Measurements from ENCODE around the gene EBLN1. TPM values are rescaled to one million over a fixed set of nuclear protein-coding genes. Genes with fewer than 3 reads are reported as not detected.

Gene EBLN1
- total RNA-seq, result under 0.01 TPM

DNA sequence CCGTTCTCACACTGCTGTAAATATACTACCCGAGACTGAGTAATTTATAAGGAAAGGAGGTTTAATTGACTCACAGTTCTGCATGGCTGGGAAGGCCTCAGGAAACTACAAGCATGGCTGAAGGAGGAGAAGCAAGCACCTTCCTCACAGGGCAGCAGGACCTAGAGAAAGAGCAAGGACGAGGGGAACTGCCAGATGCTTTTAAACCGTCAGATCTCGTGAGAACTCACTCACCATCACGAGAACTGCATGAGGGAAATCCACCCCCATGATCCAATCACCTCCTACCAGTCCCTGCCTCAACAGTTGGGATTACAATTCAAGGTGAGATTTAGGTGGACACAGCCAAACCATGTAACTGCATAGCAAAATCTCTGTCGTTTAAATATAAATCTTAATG lies at the start of gene EBLN1:
TSS of gene EBLN1 (minus strand) at position 174 of the 400 bp plus-strand sequence. CDS start 8,032 bp downstream, outside the sequence.
- peaks cover 0 to 2% (median 0%) of the 10 kb centered on the region in 3 donors for H3K27me3 ChIP-seq (ENCODE audit: control insufficient read depth in 3 of 3, insufficient read depth in 3 of 3, low read length in 3 of 3)
- H3K4me1 ChIP-seq (ENCODE audit: control insufficient read depth in 3 of 3, insufficient read depth in 3 of 3, low read length in 3 of 3), result no peaks in the 10 kb centered on the region
- H3K9ac ChIP-seq (ENCODE audit: low read depth in 1 of 3, low read length in 3 of 3), result no peak within 1 kb of the TSS
- H3K4me3 ChIP-seq (ENCODE audit: low read length in 3 of 3), result no peak within 1 kb of the TSS
- H3K36me3 ChIP-seq (ENCODE audit: control insufficient read depth in 3 of 3, insufficient read depth in 3 of 3, low read length in 3 of 3), result no peaks in the 10 kb centered on the region
- H3K9me3 ChIP-seq (ENCODE audit: control insufficient read depth in 3 of 3, low read length in 3 of 3), result no peaks in the 10 kb centered on the region
- no peak within 1 kb of the TSS for H3K27ac ChIP-seq (ENCODE audit: low read depth, low read length)

DNA sequence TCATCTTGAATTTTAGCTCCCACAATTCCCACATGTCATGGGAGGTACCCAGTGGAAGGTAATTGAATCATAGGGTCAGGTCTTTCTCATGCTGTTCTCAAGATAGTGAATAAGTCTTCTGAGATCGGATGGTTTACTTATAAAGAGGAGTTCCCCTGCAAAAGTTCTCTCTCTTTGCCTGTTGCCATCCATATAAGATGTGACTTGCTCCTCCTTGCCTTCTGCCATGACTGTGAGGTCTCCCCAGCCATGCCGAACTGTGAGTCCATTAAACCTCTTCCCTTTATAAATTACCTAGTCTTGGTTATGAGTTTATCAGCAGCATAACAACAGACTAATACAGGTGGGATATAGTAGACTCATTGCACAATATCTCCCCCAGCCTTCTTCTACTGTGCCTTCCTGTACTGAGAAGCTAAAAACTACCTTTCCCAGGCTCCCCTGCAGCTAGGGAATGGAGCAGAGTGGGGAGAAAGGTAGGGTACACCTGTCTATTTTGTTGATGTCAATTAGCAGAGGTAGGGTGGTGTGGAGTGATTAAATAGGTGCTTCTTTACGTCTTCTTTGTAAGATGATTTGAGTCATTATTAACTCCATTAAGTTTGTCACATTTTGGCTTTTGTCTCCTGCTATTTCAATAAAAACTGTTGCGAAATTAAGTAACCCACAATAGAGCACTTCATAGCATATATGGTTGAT lies 48.2 kb upstream of the EBLN1 start:
- Histone ChIP-seq H3K4me3 (ENCODE audit: low read length in 3 of 3) (no peak overlapping the region), H3K36me3 (ENCODE audit: control insufficient read depth in 3 of 3, insufficient read depth in 3 of 3, low read length in 3 of 3) (no peaks in the 10 kb centered on the region), H3K9me3 (ENCODE audit: control insufficient read depth in 3 of 3, low read length in 3 of 3) (no peaks in the 10 kb centered on the region), H3K27ac (ENCODE audit: low read depth, low read length) (no peak overlapping the region), H3K9ac (ENCODE audit: low read depth in 1 of 3, low read length in 3 of 3) (no peak overlapping the region), H3K27me3 (ENCODE audit: control insufficient read depth in 3 of 3, insufficient read depth in 3 of 3, low read length in 3 of 3) (peaks cover 0 to 11% (median 2%) of the 10 kb centered on the region in 3 donors), H3K4me1 (ENCODE audit: control insufficient read depth in 3 of 3, insufficient read depth in 3 of 3, low read length in 3 of 3) (no peaks in the 10 kb centered on the region)

DNA sequence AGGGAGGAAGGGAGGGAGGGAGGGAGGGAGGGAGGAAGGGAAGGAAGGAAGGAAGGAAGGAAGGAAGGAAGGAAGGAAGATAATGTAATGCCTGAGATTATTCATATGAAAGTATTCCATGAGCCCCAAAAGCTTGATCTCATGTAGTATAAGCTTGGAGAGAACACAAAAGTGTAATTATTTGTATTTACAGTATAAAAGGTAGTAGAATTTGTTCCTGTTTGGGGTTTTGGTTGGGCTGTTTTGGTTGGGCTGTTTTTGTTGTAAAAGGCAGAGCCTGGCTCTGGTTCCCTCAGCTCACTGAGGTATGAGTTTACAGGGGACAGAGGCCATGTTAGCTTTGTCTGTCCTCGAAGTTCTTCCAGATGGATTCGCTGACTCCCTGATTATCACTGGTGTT lies 45.3 kb upstream of the EBLN1 start:
- no peaks in the 10 kb centered on the region for H3K4me1 ChIP-seq (ENCODE audit: control insufficient read depth in 3 of 3, insufficient read depth in 3 of 3, low read length in 3 of 3)
- H3K4me3 ChIP-seq (ENCODE audit: low read length in 3 of 3), result no peak overlapping the region
- no peaks in the 10 kb centered on the region for H3K9me3 ChIP-seq (ENCODE audit: control insufficient read depth in 3 of 3, low read length in 3 of 3)
- H3K36me3 ChIP-seq (ENCODE audit: control insufficient read depth in 3 of 3, insufficient read depth in 3 of 3, low read length in 3 of 3), result no peaks in the 10 kb centered on the region
- no peak overlapping the region for H3K9ac ChIP-seq (ENCODE audit: low read depth in 1 of 3, low read length in 3 of 3)
- H3K27ac ChIP-seq (ENCODE audit: low read depth, low read length), result no peak overlapping the region
- peaks cover 0 to 15% (median 2%) of the 10 kb centered on the region in 3 donors for H3K27me3 ChIP-seq (ENCODE audit: control insufficient read depth in 3 of 3, insufficient read depth in 3 of 3, low read length in 3 of 3)

DNA sequence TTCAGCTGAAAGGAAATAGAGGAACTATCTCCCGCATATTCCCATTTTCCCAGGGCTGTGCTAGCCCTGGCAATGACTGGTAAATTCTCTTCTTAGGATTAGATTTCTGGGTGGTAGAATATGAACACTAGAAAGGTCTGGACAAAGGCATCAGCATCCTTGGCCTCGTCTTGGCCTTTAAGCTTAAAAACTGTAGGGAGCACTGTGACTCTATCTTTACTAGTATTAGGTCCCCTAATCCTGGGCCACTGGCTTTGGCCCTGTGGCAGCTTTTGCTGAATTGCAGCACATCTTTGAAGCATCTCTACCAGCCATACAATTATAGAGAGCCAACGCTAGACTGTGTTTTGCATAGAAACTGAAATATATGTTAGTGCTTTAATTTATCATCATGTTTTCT lies 41.5 kb upstream of the EBLN1 start:
- Histone ChIP-seq H3K36me3 (ENCODE audit: control insufficient read depth in 3 of 3, insufficient read depth in 3 of 3, low read length in 3 of 3) (no peaks in the 10 kb centered on the region), H3K4me1 (ENCODE audit: control insufficient read depth in 3 of 3, insufficient read depth in 3 of 3, low read length in 3 of 3) (no peaks in the 10 kb centered on the region), H3K9me3 (ENCODE audit: control insufficient read depth in 3 of 3, low read length in 3 of 3) (no peaks in the 10 kb centered on the region), H3K9ac (ENCODE audit: low read depth in 1 of 3, low read length in 3 of 3) (no peak overlapping the region), H3K4me3 (ENCODE audit: low read length in 3 of 3) (no peak overlapping the region), H3K27ac (ENCODE audit: low read depth, low read length) (no peak overlapping the region), H3K27me3 (ENCODE audit: control insufficient read depth in 3 of 3, insufficient read depth in 3 of 3, low read length in 3 of 3) (peaks cover 0 to 10% (median 2%) of the 10 kb centered on the region in 3 donors)

DNA sequence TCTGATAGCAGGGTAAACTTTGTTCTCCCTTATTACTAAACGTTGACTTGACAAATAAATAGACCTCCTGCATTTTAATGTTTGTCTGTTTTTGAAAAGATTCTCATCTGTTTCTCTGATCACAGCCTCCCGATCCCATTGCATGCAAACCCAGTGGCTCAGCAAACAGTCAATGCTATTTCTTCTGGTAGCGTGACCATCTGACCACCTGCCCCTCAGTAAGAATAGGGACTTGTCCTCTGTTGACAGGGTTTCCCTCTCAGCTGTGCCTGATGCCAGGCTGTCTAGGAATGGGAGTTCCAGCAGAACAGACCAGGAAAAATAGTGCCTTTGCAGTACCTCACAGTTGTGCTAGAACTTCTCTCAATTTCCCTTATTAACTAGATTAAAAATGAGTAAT lies 40.7 kb upstream of the EBLN1 start:
- no peak overlapping the region for H3K4me3 ChIP-seq (ENCODE audit: low read length in 3 of 3)

DNA sequence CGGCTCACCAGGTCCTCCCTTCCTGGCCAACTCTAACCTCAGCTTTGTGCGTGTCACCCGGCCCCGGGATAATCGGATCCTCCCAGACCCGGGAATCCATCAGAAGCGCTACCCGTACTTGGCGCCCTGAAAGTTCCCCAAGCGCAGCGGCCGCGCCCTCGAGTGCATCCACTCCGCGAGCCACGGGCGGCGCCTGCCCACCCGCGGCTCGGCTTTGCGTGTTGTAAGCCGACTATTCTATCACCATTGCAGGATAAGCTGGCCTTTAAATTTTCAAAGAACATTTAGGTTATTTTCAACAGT lies 35.7 kb upstream of the EBLN1 start:
- Histone ChIP-seq H3K9me3 (ENCODE audit: control insufficient read depth in 3 of 3, low read length in 3 of 3) (no peaks in the 10 kb centered on the region), H3K27ac (ENCODE audit: low read depth, low read length) (peak overlapping the region; percentile 94), H3K9ac (ENCODE audit: low read depth in 1 of 3, low read length in 3 of 3) (peak overlapping the region in 2 of 3 donors; percentile 40 to 95), H3K4me1 (ENCODE audit: control insufficient read depth in 3 of 3, insufficient read depth in 3 of 3, low read length in 3 of 3) (no peaks in the 10 kb centered on the region), H3K36me3 (ENCODE audit: control insufficient read depth in 3 of 3, insufficient read depth in 3 of 3, low read length in 3 of 3) (no peaks in the 10 kb centered on the region), H3K27me3 (ENCODE audit: control insufficient read depth in 3 of 3, insufficient read depth in 3 of 3, low read length in 3 of 3) (no peaks in the 10 kb centered on the region), H3K4me3 (ENCODE audit: low read length in 3 of 3) (peak overlapping the region; percentile 85 to 94 (median 91))

More for the DNA sequence above, 40.7 kb upstream of the EBLN1 start:
- H3K27me3 ChIP-seq (ENCODE audit: control insufficient read depth in 3 of 3, insufficient read depth in 3 of 3, low read length in 3 of 3), result peaks cover 0 to 10% (median 2%) of the 10 kb centered on the region in 3 donors
- no peak overlapping the region for H3K9ac ChIP-seq (ENCODE audit: low read depth in 1 of 3, low read length in 3 of 3)
- no peaks in the 10 kb centered on the region for H3K36me3 ChIP-seq (ENCODE audit: control insufficient read depth in 3 of 3, insufficient read depth in 3 of 3, low read length in 3 of 3)
- H3K9me3 ChIP-seq (ENCODE audit: control insufficient read depth in 3 of 3, low read length in 3 of 3), result no peaks in the 10 kb centered on the region
- H3K4me1 ChIP-seq (ENCODE audit: control insufficient read depth in 3 of 3, insufficient read depth in 3 of 3, low read length in 3 of 3), result no peaks in the 10 kb centered on the region
- no peak overlapping the region for H3K27ac ChIP-seq (ENCODE audit: low read depth, low read length)

DNA sequence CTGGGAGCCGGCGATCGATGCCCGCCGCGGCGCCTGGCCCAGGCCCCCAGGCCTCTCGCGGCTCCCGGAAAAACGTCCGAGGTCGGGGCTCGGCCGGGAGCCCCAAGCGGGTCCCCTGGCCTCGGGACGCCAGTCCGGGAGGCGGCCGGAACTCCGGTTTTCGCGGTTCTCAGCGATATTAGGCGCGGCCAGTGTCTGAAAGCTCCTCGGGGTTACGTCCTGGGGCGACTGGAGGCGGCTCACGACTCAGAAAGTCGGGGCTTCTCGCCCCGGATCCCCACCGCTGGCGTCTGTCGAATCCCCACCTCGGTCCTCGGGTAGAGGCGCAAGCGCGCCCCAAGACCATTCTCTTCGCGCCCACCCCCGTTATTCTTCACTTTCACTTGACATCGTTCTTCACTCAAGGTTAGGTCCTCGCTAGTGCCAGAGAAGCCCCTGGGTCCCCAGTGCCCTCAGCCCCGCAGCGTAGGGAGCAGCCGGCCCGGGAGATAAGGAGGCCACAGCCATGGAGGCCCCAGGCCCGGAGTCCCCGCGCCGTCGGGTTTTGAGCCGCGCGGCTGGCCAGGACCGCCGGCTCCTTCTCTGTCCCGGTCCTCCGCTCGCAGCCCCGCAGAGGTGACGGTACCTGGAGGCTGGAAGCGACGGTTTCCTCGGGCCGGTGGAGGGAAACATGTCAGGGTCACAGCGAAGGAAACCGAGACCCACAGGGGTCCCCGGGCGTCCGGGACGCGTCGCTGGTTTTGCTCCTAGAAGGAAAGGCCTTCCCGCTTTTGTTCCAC lies 35.2 kb upstream of the EBLN1 start:
- H3K36me3 ChIP-seq (ENCODE audit: control insufficient read depth in 3 of 3, insufficient read depth in 3 of 3, low read length in 3 of 3), result no peaks in the 10 kb centered on the region
- H3K27me3 ChIP-seq (ENCODE audit: control insufficient read depth in 3 of 3, insufficient read depth in 3 of 3, low read length in 3 of 3), result no peaks in the 10 kb centered on the region
- H3K4me1 ChIP-seq (ENCODE audit: control insufficient read depth in 3 of 3, insufficient read depth in 3 of 3, low read length in 3 of 3), result no peaks in the 10 kb centered on the region
- H3K9ac ChIP-seq (ENCODE audit: low read depth in 1 of 3, low read length in 3 of 3), result peak overlapping the region; percentile 88 to 98 (median 95)
- peak overlapping the region; percentile 94 for H3K27ac ChIP-seq (ENCODE audit: low read depth, low read length)
- no peaks in the 10 kb centered on the region for H3K9me3 ChIP-seq (ENCODE audit: control insufficient read depth in 3 of 3, low read length in 3 of 3)
- peak overlapping the region; percentile 85 to 94 (median 91) for H3K4me3 ChIP-seq (ENCODE audit: low read length in 3 of 3)

DNA sequence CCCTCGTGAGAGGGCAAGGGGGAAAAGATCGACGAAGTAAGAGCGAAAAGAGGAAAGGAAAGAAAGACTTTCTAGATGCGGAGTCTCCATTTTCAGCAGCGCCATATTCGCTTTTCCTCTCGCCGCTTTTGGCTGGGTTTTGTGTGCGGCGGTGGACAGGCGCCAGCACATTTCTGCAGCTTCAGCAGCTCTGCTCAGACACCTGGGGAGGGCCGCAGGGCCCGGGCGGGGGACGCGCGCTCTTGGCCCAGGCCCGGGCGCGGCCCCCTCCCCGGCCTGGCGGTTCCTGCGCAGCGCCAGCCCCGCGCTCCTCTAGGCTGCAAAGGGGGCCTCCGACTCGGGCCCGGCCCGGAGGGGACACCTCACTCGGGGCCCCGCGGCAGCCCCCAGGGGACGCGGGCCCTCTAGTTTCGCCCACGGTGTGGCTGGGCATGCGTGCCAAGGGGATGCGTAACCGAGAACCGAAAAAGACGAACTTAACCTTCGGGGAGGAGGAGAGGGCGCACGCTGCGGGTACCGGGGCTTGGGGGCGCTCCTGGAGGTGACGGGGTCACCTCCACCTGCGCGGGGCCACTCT lies 34.5 kb upstream of the EBLN1 start:
- Histone ChIP-seq H3K9ac (ENCODE audit: low read depth in 1 of 3, low read length in 3 of 3) (peak overlapping the region; percentile 88 to 98 (median 95)), H3K4me3 (ENCODE audit: low read length in 3 of 3) (peak overlapping the region; percentile 85 to 94 (median 91)), H3K27me3 (ENCODE audit: control insufficient read depth in 3 of 3, insufficient read depth in 3 of 3, low read length in 3 of 3) (no peaks in the 10 kb centered on the region), H3K27ac (ENCODE audit: low read depth, low read length) (peak overlapping the region; percentile 94), H3K9me3 (ENCODE audit: control insufficient read depth in 3 of 3, low read length in 3 of 3) (no peaks in the 10 kb centered on the region), H3K36me3 (ENCODE audit: control insufficient read depth in 3 of 3, insufficient read depth in 3 of 3, low read length in 3 of 3) (no peaks in the 10 kb centered on the region), H3K4me1 (ENCODE audit: control insufficient read depth in 3 of 3, insufficient read depth in 3 of 3, low read length in 3 of 3) (no peaks in the 10 kb centered on the region)

DNA sequence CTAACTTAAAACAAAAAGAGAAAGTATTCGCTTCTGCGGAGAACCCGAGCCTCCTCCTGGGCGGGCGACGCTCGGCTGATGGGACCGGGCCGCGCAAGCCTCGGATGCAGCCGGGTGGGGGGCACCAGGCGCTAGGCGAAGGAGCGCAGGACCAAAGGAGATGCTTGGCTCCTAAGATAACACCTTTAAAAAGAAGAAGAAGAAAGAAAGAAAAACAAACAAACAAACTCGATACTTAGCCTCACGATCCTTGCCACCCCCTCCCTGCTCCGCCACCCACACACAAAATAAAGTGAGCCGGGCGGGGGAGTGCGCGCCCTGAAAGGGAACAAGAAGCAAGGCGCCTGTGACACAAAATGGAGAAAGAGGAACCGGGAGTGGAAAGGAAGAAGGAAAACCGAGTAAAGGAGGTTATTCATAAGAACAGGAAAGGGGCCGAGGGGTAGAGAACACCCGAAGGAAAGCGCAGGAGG lies 34.0 kb upstream of the EBLN1 start:
- Histone ChIP-seq H3K9me3 (ENCODE audit: control insufficient read depth in 3 of 3, low read length in 3 of 3) (no peaks in the 10 kb centered on the region), H3K27ac (ENCODE audit: low read depth, low read length) (peak overlapping the region; percentile 94), H3K4me1 (ENCODE audit: control insufficient read depth in 3 of 3, insufficient read depth in 3 of 3, low read length in 3 of 3) (no peaks in the 10 kb centered on the region), H3K36me3 (ENCODE audit: control insufficient read depth in 3 of 3, insufficient read depth in 3 of 3, low read length in 3 of 3) (no peaks in the 10 kb centered on the region), H3K4me3 (ENCODE audit: low read length in 3 of 3) (peak overlapping the region; percentile 85 to 94 (median 91)), H3K9ac (ENCODE audit: low read depth in 1 of 3, low read length in 3 of 3) (peak overlapping the region; percentile 88 to 98 (median 95)), H3K27me3 (ENCODE audit: control insufficient read depth in 3 of 3, insufficient read depth in 3 of 3, low read length in 3 of 3) (no peaks in the 10 kb centered on the region)
